T47D (cell line): ENCODE data around the gene ZNRF4.
A peak's percentile ranks its signal among the peaks of the same experiment; 100 is the strongest.

Source experiments
- DNase-seq, 2 experiments: peaks; one replicate each; pipeline versions ENCODE4 v3.0.0 to v3.0.0-alpha.2; 2011 to 2012; ENCODE audit warnings: low read depth in 1 of 2, low spot score in 1 of 2
- JUND ChIP-seq: IDR thresholded peaks from 2 replicates; pipeline ENCODE4 v1.6.1; 2012; ENCODE audit warnings: low read depth
- in situ Hi-C: cut with HindIII; loops from 2 replicates; pipeline ENCODE4 v1.10.0; 2016; ENCODE audit warnings: low sequenced_read_pairs, low pct_unique_long_range_greater_than_20kb

Gene ZNRF4

DNA sequence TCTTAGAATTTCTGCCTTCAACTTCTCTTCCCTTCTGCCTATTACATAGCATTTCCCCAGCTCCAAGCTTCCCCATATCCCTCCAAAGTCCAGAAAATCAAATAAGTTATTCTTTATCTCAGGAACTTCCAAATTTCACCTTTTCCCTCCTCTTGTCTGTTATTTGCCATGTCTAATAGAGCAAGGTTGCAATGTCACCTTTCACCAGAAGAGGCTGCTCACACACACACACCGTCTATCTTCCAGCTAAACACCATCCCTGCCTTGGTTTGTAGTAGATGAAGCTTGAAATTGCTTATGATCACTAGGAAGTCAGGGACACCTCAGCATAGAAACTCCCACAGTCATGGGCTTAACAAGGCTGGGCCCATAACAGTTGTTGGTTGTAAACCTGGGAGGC, 48.4 kb downstream of the ZNRF4 start:
- DNase-seq = peak in 1 of 2 experiments; percentile 21
- TF ChIP-seq JUND = no peak
- in situ Hi-C loops = no loop called here

- DNase-seq = no peak
- in situ Hi-C loops = no loop called here
- no peak for TF ChIP-seq JUND
Observed at GRCh38 chr19:5504114-5504513, 48.9 kb downstream of the ZNRF4 start.
